Superior temporal gyrus (tissue), 1 donor: Measurements from ENCODE around the gene MED9.
"Not testable (repeated sequence)": the region's sequence is repeated elsewhere in the genome, so short reads cannot be mapped to it uniquely, and the experiment has no call there.

ENCODE experiments used
- DNase-seq: peaks from one replicate; pipeline ENCODE4 v3.0.0-alpha.2; 2016; ENCODE audit errors: extremely low spot score

The MED9 gene

GRCh38 chr17:17455173-17455572 lies 21.6 kb upstream of the MED9 start:
- DNase-seq: no peak

- DNase-seq: no peak
Observed at GRCh38 chr17:17456251-17456650, 20.5 kb upstream of the MED9 start.

- DNase-seq: no peak
Observed at GRCh38 chr17:17457680-17458079, 19.1 kb upstream of the MED9 start.

GRCh38 chr17:17460038-17460437 lies 16.8 kb upstream of the MED9 start:
- DNase-seq: no peak

- no peak for DNase-seq
Observed at GRCh38 chr17:17462048-17462824, 14.6 kb upstream of the MED9 start.

GRCh38 chr17:17463821-17464220 lies 13.0 kb upstream of the MED9 start:
- no peak for DNase-seq

GRCh38 chr17:17465878-17466277 lies 10.9 kb upstream of the MED9 start:
- DNase-seq: not testable (repeated sequence)

DNA sequence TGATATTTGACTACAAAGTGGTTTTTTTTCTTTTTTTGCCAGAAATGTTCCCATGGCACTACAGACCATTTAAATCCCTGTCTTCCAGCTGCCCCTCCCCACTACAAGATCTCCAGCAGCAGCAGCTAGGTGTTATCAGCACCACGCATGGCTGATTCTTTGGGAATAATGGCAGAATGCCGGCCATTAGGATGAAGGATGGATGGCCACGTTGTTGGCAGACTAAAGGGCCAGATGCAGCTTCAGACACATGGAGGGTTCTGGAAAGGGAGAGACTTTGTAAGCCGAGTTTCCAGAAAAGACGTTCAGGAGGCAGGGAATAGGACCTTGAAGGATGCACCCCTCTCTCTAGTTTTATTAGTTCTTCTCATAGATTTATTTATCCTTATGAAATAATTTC lies 10.3 kb upstream of the MED9 start:
- DNase-seq: no peak

- no peak for DNase-seq
Observed at GRCh38 chr17:17467016-17467415, 9.8 kb upstream of the MED9 start.

GRCh38 chr17:17467720-17468119 lies 9.1 kb upstream of the MED9 start:
- no peak for DNase-seq

GRCh38 chr17:17468217-17469010 lies 8.4 kb upstream of the MED9 start:
- peak; percentile 58 for DNase-seq

DNA sequence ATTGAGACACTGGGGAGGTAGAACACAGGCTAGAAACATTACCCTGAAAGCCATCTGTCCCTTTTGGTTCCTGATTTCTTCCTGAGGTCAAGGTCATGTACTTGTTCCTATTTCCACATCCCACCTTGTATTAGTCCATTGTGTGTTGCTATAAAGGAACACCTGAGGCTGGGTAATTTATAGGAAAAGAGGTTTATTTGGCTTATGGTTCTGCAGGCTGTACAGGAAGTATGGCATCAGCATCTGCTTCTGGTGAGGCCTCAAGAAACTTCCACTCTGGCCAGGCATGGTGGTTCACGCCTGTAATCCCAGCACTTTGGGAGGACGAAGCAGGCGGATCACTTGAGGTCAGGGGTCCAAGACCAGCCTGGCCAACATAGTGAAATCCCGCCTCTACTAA lies 7.4 kb upstream of the MED9 start:
- no peak for DNase-seq

- DNase-seq: no peak
Observed at GRCh38 chr17:17469996-17470395, 6.8 kb upstream of the MED9 start.

GRCh38 chr17:17472333-17472920 lies 4.4 kb upstream of the MED9 start:
- peak; percentile 59 for DNase-seq

DNA sequence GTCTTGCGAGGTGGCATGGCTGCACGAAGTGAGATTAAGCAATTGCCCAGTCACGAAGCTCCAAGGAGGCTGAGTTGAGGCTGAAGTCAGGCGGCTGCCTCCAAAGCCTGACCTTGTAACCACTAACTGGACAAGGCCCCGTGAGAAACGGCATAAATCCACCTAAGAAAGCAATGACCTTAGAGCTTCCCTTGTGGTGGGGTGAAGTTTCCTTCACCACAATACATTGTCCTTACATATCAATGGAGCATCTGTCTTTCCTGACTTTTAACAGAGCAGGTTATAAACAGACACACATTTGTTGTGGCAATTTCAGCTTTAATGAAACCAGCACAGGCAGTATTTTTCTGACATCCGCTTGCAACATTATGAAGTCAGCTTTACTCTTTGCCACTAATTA lies 2.5 kb upstream of the MED9 start:
- no peak for DNase-seq

DNA sequence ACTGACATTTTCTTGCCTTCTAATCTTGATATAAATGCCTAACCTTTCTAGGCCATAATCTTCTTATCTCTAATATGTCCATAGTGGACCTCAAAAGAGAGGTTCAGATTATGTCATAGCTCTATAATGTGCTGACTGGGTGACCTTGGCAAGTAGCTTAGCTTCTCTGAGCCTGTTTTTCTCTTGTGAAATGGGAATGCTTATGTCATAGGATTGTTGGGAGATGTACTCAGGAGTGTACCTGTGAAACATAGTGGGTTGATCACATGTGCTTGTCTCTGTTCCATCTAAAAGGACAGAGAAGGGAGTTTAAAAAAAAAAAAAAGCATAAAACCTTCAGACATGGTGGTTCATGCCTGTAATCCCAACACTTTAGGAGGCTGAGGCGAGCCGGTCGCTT lies 2.4 kb downstream of the MED9 start:
- DNase-seq: peak; percentile 60

DNA sequence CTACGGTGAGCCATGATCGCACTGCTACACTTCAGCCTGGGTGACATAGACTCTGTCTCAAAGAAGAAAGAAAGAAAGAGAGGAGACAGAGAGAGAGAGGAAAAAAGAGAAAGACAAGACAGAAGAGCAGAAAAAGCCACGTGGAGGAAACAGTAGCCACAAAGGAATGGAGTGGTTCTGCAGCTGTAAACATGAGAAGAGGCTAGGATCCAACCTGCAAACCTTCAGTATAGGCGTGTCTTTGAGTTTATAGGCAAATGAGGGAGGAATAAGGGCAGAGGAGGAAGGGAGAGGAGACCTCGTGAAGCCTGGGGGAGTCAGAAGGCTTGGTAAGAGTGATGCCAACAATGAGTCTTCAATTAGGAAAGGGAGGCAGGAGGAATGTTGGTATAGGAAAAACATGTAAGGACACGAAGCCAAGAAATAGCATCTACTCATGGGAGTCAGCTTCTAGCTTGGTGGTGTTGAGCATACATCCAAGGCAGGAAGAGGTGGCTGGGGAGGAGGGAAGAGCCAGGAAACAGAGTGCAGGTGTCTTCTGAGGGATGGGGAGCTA lies 3.9 kb downstream of the MED9 start:
- DNase-seq: no peak

DNA sequence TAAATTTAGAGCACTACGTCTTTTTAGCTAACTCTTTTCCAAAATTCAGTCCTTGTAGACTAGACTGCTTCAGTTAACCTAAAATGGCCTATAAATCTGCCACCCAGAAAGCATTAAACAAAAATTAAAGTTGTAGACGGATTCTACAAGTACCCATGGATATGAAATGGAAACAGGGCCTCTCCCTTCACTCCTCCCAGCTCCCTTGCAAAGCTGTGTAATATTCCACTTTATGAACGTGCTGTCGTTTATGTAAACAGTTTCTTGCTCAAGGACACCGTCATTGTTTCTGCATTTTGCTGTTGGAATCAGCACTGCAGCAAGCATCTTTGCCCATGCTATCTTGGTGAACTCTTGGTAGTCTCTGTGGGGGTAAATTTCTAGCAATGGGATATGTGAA lies 5.1 kb downstream of the MED9 start:
- no peak for DNase-seq

DNA sequence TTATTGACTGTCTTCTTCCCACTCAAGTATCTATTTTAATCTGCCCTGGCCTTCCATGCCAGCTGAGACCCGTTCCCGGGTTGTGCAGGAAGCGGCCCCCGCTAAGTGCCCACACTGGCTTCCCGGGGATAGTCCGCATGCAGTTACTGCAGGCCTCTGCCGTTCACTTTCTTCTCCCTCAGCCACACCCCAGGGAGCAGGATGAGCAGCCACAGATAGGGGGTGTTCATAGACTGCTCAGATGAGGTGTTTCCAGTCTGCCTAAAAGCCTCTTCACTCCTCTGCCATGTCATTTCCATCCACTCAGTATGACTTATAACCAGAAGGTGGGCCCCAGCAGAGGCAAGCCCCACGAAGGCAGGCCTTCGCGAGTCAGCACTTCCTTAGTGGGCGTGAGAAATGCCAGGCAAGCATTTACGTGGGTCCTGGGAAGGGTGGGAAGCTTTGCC lies 7.7 kb downstream of the MED9 start:
- no peak for DNase-seq

DNA sequence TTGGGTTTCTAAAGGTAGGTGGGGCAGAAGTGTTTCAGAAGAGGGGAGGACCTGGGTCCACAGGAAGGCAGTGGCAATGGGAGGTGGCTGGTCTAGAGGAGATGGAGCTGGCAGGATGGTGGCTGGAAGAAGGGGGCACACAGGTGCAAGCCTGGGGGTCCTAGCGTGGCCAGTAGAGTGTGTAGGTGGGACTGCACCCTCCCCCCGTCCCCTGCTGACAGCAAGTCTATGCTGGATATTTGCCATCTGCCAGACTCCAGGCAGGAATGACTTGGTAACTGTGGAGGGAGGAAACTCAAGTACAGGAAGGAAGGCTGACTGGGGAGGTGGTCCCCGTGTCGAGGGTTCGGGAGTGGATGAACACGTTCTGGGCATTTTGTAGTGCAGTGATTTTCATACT lies 8.6 kb downstream of the MED9 start:
- no peak for DNase-seq

- DNase-seq: not testable (repeated sequence)
Observed at GRCh38 chr17:17486416-17486815, 9.6 kb downstream of the MED9 start.

- DNase-seq: no peak
Observed at GRCh38 chr17:17487998-17488397, 11.2 kb downstream of the MED9 start.
